ENCODE data around the gene CCDC91. TPM values are rescaled to one million over a fixed set of nuclear protein-coding genes. Genes with fewer than 3 reads are reported as not detected.

The CCDC91 gene
- total RNA-seq, 1 donor from 2014 or later, result 12.3 TPM

DNA sequence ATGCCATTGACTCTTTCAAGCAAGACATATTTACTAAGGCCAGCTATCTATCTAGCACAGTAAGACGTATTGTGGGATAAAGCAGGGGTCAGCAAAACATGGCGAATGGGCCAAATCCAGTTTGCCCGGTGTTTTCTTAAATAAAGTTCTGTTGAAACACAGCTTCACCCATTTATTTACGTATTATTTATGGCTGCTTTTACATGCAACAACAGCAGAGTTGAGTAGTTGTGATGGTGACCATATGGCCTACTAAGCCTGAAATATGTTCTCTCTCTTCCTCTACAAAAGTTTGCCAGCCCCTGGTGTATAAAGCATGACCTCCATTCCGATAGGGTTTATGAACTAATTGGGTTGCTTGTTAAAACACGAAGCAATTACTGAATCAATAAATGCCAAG is 322.1 kb downstream of the CCDC91 start:
- TF ChIP-seq, protein P1, sequence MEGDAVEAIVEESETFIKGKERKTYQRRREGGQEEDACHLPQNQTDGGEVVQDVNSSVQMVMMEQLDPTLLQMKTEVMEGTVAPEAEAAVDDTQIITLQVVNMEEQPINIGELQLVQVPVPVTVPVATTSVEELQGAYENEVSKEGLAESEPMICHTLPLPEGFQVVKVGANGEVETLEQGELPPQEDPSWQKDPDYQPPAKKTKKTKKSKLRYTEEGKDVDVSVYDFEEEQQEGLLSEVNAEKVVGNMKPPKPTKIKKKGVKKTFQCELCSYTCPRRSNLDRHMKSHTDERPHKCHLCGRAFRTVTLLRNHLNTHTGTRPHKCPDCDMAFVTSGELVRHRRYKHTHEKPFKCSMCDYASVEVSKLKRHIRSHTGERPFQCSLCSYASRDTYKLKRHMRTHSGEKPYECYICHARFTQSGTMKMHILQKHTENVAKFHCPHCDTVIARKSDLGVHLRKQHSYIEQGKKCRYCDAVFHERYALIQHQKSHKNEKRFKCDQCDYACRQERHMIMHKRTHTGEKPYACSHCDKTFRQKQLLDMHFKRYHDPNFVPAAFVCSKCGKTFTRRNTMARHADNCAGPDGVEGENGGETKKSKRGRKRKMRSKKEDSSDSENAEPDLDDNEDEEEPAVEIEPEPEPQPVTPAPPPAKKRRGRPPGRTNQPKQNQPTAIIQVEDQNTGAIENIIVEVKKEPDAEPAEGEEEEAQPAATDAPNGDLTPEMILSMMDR (IDR thresholded peaks at IDR 0.05; ENCODE audit: unreplicated experiment), result no peak
- no peaks in the 10 kb centered on the region for H3K9me3 Mint-ChIP-seq (ENCODE audit: unreplicated experiment)
- H3K27me3 Mint-ChIP-seq (ENCODE audit: unreplicated experiment), result no peaks in the 10 kb centered on the region
- H3K27ac Mint-ChIP-seq (ENCODE audit: unreplicated experiment), result no peak overlapping the region
- no peaks in the 10 kb centered on the region for H3K4me1 Mint-ChIP-seq (ENCODE audit: unreplicated experiment)
- DNase-seq (ENCODE audit: low spot score), result no peak
- no peak overlapping the region for H3K4me3 Mint-ChIP-seq (ENCODE audit: unreplicated experiment)
- H3K36me3 Mint-ChIP-seq (ENCODE audit: low read depth, unreplicated experiment), result no peaks in the 10 kb centered on the region

DNA sequence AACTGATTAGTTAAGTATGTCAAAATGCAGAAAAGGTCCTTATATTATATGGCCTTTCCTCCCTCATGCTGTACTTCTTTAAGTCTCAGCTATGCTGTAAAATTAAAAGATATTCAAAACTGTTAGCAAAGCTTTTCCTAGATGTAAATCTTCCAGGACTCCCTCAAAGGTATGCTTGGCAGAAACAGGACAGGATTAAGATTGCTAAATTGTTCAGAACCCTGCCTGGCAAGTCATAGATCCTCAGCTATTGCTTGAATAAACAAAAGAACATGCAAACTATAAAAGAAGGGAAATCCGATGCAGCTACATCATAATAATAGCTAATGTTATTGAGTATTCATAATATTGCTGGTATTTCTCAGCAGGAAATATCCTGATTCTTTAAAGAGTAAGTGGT is 322.6 kb downstream of the CCDC91 start:
- Mint-ChIP-seq H3K9me3 (ENCODE audit: unreplicated experiment) (no peaks in the 10 kb centered on the region), H3K36me3 (ENCODE audit: low read depth, unreplicated experiment) (no peaks in the 10 kb centered on the region), H3K4me3 (ENCODE audit: unreplicated experiment) (no peak overlapping the region), H3K27me3 (ENCODE audit: unreplicated experiment) (no peaks in the 10 kb centered on the region), H3K4me1 (ENCODE audit: unreplicated experiment) (no peaks in the 10 kb centered on the region), H3K27ac (ENCODE audit: unreplicated experiment) (no peak overlapping the region)
- TF ChIP-seq, protein P1 (IDR thresholded peaks at IDR 0.05; ENCODE audit: unreplicated experiment), result no peak
- no peak for DNase-seq (ENCODE audit: low spot score)

DNA sequence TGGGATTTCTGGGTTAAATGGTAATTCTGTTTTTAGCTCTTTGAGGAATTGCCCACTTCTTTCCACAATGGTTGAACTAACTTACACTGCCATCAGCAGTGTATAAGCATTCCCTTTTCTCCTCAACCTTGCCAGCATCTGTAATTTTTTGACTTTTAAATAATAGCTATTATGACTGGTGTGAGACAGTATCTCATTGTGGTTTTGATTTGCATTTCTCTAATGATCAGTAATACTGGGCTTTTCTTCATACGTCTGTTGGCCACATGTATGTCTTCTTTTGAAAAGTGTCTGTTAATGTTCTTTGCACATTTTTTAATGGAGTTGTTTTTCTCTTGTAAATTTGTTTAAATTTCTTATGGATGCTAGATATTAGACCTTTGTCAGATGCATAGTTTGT is 323.7 kb downstream of the CCDC91 start:
- no peaks in the 10 kb centered on the region for H3K9me3 Mint-ChIP-seq (ENCODE audit: unreplicated experiment)
- H3K4me1 Mint-ChIP-seq (ENCODE audit: unreplicated experiment), result no peaks in the 10 kb centered on the region
- TF ChIP-seq, protein P1 (IDR thresholded peaks at IDR 0.05; ENCODE audit: unreplicated experiment), result no peak
- no peaks in the 10 kb centered on the region for H3K36me3 Mint-ChIP-seq (ENCODE audit: low read depth, unreplicated experiment)
- no peaks in the 10 kb centered on the region for H3K27me3 Mint-ChIP-seq (ENCODE audit: unreplicated experiment)
- H3K4me3 Mint-ChIP-seq (ENCODE audit: unreplicated experiment), result no peak overlapping the region
- DNase-seq (ENCODE audit: low spot score), result no peak
- H3K27ac Mint-ChIP-seq (ENCODE audit: unreplicated experiment), result no peak overlapping the region

DNA sequence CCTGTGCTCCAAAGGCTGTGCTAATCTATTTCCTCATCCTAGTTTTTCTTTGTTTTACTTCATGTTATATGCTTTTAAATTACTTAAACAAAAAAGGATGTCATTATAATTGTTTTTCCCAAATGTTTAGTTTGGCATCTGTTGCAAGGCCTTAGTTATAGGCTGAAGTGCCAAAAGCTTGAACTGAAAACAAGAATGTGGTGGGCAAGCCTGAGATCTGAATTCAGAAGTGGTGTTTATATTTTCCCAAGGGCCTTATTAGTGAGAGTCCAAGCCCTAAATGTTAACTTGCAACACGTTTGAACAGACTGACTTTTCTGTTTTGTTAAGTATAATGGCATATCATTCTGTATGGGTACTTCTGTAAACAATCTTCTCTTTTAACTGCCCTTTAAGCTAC is 326.8 kb downstream of the CCDC91 start:
- no peak for DNase-seq (ENCODE audit: low spot score)
- H3K4me3 Mint-ChIP-seq (ENCODE audit: unreplicated experiment), result no peak overlapping the region

DNA sequence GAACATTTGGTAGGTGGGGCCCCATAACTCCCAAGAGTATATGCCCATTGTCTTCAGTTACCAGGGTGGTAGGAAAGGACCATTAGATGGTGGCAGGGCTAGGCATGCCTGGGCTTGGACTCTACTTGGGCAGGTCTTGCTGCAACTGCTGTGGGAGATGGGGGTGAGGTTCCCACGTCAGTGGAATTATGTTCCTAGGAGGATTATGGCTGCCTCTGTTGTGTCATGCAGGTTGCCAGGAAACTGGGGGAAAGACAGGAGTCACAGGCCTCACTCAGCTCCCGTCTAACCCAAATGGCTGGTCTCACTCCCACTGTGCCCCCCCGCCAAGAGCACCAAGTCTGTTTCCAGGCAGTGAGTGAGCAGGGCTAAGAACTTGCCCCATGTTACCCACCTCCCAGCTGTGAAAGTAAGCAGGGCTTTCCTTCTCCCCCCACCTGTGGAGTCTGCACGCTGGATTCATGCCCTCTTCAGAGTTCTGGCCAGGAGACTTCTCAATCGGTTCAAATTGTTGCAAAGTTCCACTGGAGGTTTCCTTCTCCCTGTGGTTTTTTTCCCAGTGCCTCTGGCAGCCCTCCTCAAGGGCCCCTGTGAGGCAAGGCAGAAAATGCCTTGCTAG is 337.5 kb downstream of the CCDC91 start:
- Mint-ChIP-seq H3K36me3 (ENCODE audit: low read depth, unreplicated experiment) (no peaks in the 10 kb centered on the region), H3K4me3 (ENCODE audit: unreplicated experiment) (no peak overlapping the region), H3K9me3 (ENCODE audit: unreplicated experiment) (no peaks in the 10 kb centered on the region), H3K4me1 (ENCODE audit: unreplicated experiment) (peaks cover 2% of the 10 kb centered on the region), H3K27ac (ENCODE audit: unreplicated experiment) (no peak overlapping the region), H3K27me3 (ENCODE audit: unreplicated experiment) (peaks cover 2% of the 10 kb centered on the region)
- no peak for DNase-seq (ENCODE audit: low spot score)
- TF ChIP-seq, protein P1 (IDR thresholded peaks at IDR 0.05; ENCODE audit: unreplicated experiment), result no peak

More for the DNA sequence above, 326.8 kb downstream of the CCDC91 start:
- H3K27ac Mint-ChIP-seq (ENCODE audit: unreplicated experiment), result no peak overlapping the region
- H3K36me3 Mint-ChIP-seq (ENCODE audit: low read depth, unreplicated experiment), result no peaks in the 10 kb centered on the region
- peaks cover 2% of the 10 kb centered on the region for H3K27me3 Mint-ChIP-seq (ENCODE audit: unreplicated experiment)
- H3K4me1 Mint-ChIP-seq (ENCODE audit: unreplicated experiment), result no peaks in the 10 kb centered on the region
- no peaks in the 10 kb centered on the region for H3K9me3 Mint-ChIP-seq (ENCODE audit: unreplicated experiment)
- TF ChIP-seq, protein P1 (IDR thresholded peaks at IDR 0.05; ENCODE audit: unreplicated experiment), result no peak

Measured in endothelial cell (in vitro differentiated cells).